ENCODE data around the gene ERCC5.

- no peak for TF ChIP-seq POLR2A (IDR thresholded peaks at IDR 0.05)
- TF ChIP-seq, protein P1, sequence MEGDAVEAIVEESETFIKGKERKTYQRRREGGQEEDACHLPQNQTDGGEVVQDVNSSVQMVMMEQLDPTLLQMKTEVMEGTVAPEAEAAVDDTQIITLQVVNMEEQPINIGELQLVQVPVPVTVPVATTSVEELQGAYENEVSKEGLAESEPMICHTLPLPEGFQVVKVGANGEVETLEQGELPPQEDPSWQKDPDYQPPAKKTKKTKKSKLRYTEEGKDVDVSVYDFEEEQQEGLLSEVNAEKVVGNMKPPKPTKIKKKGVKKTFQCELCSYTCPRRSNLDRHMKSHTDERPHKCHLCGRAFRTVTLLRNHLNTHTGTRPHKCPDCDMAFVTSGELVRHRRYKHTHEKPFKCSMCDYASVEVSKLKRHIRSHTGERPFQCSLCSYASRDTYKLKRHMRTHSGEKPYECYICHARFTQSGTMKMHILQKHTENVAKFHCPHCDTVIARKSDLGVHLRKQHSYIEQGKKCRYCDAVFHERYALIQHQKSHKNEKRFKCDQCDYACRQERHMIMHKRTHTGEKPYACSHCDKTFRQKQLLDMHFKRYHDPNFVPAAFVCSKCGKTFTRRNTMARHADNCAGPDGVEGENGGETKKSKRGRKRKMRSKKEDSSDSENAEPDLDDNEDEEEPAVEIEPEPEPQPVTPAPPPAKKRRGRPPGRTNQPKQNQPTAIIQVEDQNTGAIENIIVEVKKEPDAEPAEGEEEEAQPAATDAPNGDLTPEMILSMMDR (IDR thresholded peaks at IDR 0.05), result no peak
Measured at GRCh38 chr13:102879793-102880499, 34.1 kb downstream of the ERCC5 start.
